HCT116 (cell line): Measurements from ENCODE around the gene PXMP4. TPM values are rescaled to one million over a fixed set of nuclear protein-coding genes. Genes with fewer than 3 reads are reported as not detected.

Source experiments
- ATAC-seq: fragments of 200-7000 bp; cut with Tn5 transposase; 2 replicates; pipeline ENCODE4 v1.9.1; 2020; ENCODE audit warnings: mild to moderate bottlenecking, moderate library complexity
- BruUV-seq: library from RNA; stranded (reverse); fragments of 400-500 nt; replicated peaks from 2 replicates; lab custom pipeline; 2021; lab: Mats Ljungman, UMichigan
- CTCF ChIA-PET: fragments of 300-600 bp; sonication (Branson Sonifier 250); formaldehyde crosslinking; loops from one replicate; lab custom pipeline; 2021; ENCODE audit warnings: antibody characterized with exemption; lab: Charles Lee
- POLR2A ChIA-PET: fragments of 300-600, 350-600 bp; sonication (Branson Sonifier 250); formaldehyde crosslinking; loops from one replicate; lab custom pipeline; 2021; ENCODE audit warnings: antibody characterized with exemption; lab: Charles Lee
- RAD21 ChIA-PET, 2 experiments: fragments of 300-600 bp; sonication (Branson Sonifier 250); formaldehyde crosslinking; loops; one replicate each; lab custom pipeline; 2023; ENCODE audit warnings: low total read pairs in 2 of 2; ENCODE audit not compliant: uncharacterized antibody in 2 of 2, unreplicated experiment in 2 of 2, low non-redundant PET in 1 of 2; lab: Charles Lee
- DNase-seq: peaks from one replicate; pipeline ENCODE4 v3.0.0-alpha.2; 2010; ENCODE audit warnings: low read depth, low spot score
- H2AFZ ChIP-seq: fragments of 200-600 bp; shearing (Covaris generic), sonication (generic); 2 replicates; pipeline ENCODE4 v1.6.1; 2017; ENCODE audit warnings: low read depth, mixed run types, mixed read lengths, antibody characterized with exemption, low read length; ENCODE audit not compliant: poor library complexity, severe bottlenecking
- H3K27ac ChIP-seq: 2 replicates; pipeline ENCODE4 v1.5.1; 2012; ENCODE audit warnings: low read depth, low read length
- H3K27me3 ChIP-seq: fragments of 200-600 bp; sonication (generic); 2 replicates; pipeline ENCODE4 v1.6.1; 2016; ENCODE audit warnings: mixed run types, low read length, mixed read lengths; ENCODE audit not compliant: insufficient read depth
- H3K36me3 ChIP-seq, 2 experiments: fragments of 200-500 bp in 1 of 2; fragments of 200-600 bp in 1 of 2; sonication (Bioruptor generic) in 1 of 2; sonication (generic) in 1 of 2; 2 replicates each; pipeline versions ENCODE4 v1.5.1 to v1.6.1; 2014 to 2016; ENCODE audit warnings: low read length in 2 of 2, inconsistent platforms in 1 of 2, mixed read lengths in 1 of 2, mixed run types in 1 of 2; ENCODE audit not compliant: insufficient read depth in 2 of 2, control insufficient read depth in 1 of 2
- H3K4me1 ChIP-seq, 2 experiments: fragments of 200-600 bp in 1 of 2; sonication (generic) in 1 of 2; 2 replicates each; pipeline versions ENCODE4 v1.5.1 to v1.6.1; 2012 to 2017; ENCODE audit warnings: low read length in 2 of 2, inconsistent platforms in 1 of 2, mild to moderate bottlenecking in 1 of 2, mixed read lengths in 1 of 2, mixed run types in 1 of 2, moderate library complexity in 1 of 2; ENCODE audit not compliant: insufficient read depth in 2 of 2, control insufficient read depth in 1 of 2
- H3K4me2 ChIP-seq: fragments of 200-600 bp; sonication (generic); 2 replicates; pipeline ENCODE4 v1.6.1; 2017; ENCODE audit warnings: mixed run types, low read length, mixed read lengths
- H3K4me3 ChIP-seq, 2 experiments: fragments of 200-600 bp in 1 of 2; sonication (generic) in 1 of 2; replicated peaks in 1 of 2; 2 replicates each; pipeline ENCODE4 v1.5.1; 2011 to 2016; ENCODE audit warnings: low read length in 2 of 2, control low read depth in 1 of 2, low read depth in 1 of 2, mild to moderate bottlenecking in 1 of 2, mixed read lengths in 1 of 2, mixed run types in 1 of 2
- H3K79me2 ChIP-seq: fragments of 200-600 bp; sonication (generic); 2 replicates; pipeline ENCODE4 v1.6.1; 2017; ENCODE audit warnings: mild to moderate bottlenecking, mixed run types, low read length, moderate library complexity, mixed read lengths; ENCODE audit not compliant: insufficient read depth
- H3K9ac ChIP-seq: fragments of 200-600 bp; sonication (generic); 2 replicates; pipeline ENCODE4 v1.6.1; 2016; ENCODE audit warnings: low read length, mixed read lengths
- H3K9me2 ChIP-seq: fragments of 200-600 bp; sonication (generic), shearing (Covaris generic); 2 replicates; pipeline ENCODE4 v1.6.1; 2017; ENCODE audit warnings: mixed run types, mild to moderate bottlenecking, moderate library complexity; ENCODE audit not compliant: insufficient read depth
- H3K9me3 ChIP-seq, 2 experiments: fragments of 200-500 bp in 1 of 2; fragments of 200-600 bp in 1 of 2; sonication (Bioruptor generic) in 1 of 2; sonication (generic) in 1 of 2; 2 replicates each; pipeline ENCODE4 v1.6.1; 2014 to 2017; ENCODE audit warnings: low read length in 2 of 2, mixed read lengths in 2 of 2, inconsistent platforms in 1 of 2, low read depth in 1 of 2, mild to moderate bottlenecking in 1 of 2, mixed run types in 1 of 2, moderate library complexity in 1 of 2; ENCODE audit not compliant: control insufficient read depth in 1 of 2, insufficient read depth in 1 of 2
- H4K20me1 ChIP-seq: fragments of 200-600 bp; sonication (generic), shearing (Covaris generic); 2 replicates; pipeline ENCODE4 v1.6.1; 2017; ENCODE audit warnings: mixed run types, mild to moderate bottlenecking, moderate library complexity; ENCODE audit not compliant: insufficient read depth
- CEBPB ChIP-seq: IDR thresholded peaks from 2 replicates; pipeline ENCODE4 v1.6.1; 2012; ENCODE audit warnings: low read depth
- ELF1 ChIP-seq: IDR thresholded peaks from 2 replicates; pipeline ENCODE4 v1.6.1; 2012; ENCODE audit warnings: low read depth, borderline replicate concordance
- FOSL1 ChIP-seq: IDR thresholded peaks from 2 replicates; pipeline ENCODE4 v1.6.1; 2012; ENCODE audit warnings: low read depth
- RAD21 ChIP-seq: IDR thresholded peaks from 2 replicates; pipeline ENCODE4 v1.6.1; 2012; ENCODE audit warnings: low read depth, mild to moderate bottlenecking
- intact Hi-C: fragments of 100-400 bp; cut with micrococcal nuclease; formaldehyde crosslinking; loops from 2 replicates; pipeline ENCODE4 v1.10.0; 2022
- total RNA-seq: library from RNA; stranded (reverse); gene quantifications from one replicate; pipeline ENCODE4 v1.2.1, GENCODE V29; 2021; ENCODE audit not compliant: unreplicated experiment
- TF ChIP-seq, protein P1 (sequence below), 3 experiments: fragments of 200-600 bp in 1 of 3; sonication (generic) in 1 of 3; IDR thresholded peaks in 2 of 3; conservative IDR thresholded peaks in 1 of 3; 2 replicates each; pipeline ENCODE4 v1.5.1; 2012 to 2017; ENCODE audit warnings: low read depth in 2 of 3, low read length in 2 of 3, antibody characterized with exemption in 1 of 3, borderline replicate concordance in 1 of 3, control low read depth in 1 of 3, mild to moderate bottlenecking in 1 of 3, mixed read lengths in 1 of 3, mixed run types in 1 of 3, moderate library complexity in 1 of 3; ENCODE audit not compliant: insufficient read depth in 1 of 3
- TF ChIP-seq, protein P2 (sequence below): IDR thresholded peaks from 2 replicates; pipeline ENCODE4 v1.6.1; 2012

PXMP4 gene
- total RNA-seq, 1 experiment from 2014 or later = 9.6 TPM

DNA sequence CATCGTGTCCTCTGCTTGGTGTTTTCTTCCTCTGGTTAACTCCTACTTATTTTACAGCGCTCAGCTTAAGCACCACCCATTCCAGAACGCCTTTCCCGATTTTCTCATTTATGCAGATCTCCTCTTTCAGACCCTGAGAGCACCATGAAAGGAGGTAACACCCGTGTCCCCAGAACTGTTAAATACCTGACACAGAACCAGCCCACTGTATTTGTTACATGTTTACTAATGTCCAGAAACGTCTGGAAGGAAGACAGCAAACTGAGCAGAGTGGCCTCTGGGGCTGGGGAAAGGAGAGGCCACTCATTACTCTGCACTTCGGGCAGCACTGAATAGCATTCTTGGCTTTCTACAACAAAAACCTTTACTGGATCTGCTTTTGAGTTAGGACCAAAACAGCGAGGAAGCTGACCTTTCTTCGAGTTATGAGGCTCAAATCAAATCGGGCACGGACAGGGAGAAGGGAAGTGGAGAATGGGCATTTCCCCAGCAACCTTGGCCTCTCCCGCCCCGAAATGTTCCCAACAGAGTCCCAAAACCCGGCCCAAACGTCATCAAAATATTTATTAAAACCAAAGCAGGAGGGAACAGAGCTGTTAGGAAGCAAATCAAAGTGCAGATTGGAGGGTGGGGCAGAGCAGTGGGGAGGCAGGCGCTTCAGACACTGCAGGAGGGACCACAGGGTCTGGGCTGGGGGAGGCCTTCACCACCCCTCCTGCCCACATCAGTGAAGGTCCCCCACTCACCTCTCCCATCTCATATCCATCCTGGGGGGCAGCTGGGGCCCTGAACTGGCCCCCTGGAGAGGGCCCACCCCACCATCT lies 44.8 kb downstream of the PXMP4 start:
- Histone ChIP-seq H3K4me1 (peaks cover 15 to 24% of the 10 kb centered on the region in 2 experiments), H3K79me2 (peaks cover 26% of the 10 kb centered on the region; the same call in 1 of the 2 replicates), H3K27me3 (no peaks in the 10 kb centered on the region), H3K9me2 (no peaks in the 10 kb centered on the region), H3K27ac (peak overlapping the region; percentile 71), H3K4me3 (peak overlapping the region; percentile 49 to 85), H3K9me3 (no peaks in the 10 kb centered on the region), H3K36me3 (peaks cover 7 to 11% of the 10 kb centered on the region in 2 experiments; a peak in 3 of 4 replicates), H2AFZ (no peak overlapping the region)
- CTCF ChIA-PET = no interaction called here
- RAD21 ChIA-PET = no interaction called here
- intact Hi-C loops = no loop called here
- POLR2A ChIA-PET = no interaction called here
- DNase-seq = no peak
- TF ChIP-seq CEBPB = no peak
- TF ChIP-seq, protein P1, sequence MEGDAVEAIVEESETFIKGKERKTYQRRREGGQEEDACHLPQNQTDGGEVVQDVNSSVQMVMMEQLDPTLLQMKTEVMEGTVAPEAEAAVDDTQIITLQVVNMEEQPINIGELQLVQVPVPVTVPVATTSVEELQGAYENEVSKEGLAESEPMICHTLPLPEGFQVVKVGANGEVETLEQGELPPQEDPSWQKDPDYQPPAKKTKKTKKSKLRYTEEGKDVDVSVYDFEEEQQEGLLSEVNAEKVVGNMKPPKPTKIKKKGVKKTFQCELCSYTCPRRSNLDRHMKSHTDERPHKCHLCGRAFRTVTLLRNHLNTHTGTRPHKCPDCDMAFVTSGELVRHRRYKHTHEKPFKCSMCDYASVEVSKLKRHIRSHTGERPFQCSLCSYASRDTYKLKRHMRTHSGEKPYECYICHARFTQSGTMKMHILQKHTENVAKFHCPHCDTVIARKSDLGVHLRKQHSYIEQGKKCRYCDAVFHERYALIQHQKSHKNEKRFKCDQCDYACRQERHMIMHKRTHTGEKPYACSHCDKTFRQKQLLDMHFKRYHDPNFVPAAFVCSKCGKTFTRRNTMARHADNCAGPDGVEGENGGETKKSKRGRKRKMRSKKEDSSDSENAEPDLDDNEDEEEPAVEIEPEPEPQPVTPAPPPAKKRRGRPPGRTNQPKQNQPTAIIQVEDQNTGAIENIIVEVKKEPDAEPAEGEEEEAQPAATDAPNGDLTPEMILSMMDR (IDR thresholded peaks at IDR 0.05 in 2 of 3, conservative IDR thresholded peaks at IDR 0.05 in 1 of 3; ENCODE audit: borderline replicate concordance in 1 of 3, insufficient read depth in 1 of 3, low read depth in 2 of 3, low read length in 2 of 3) = no peak
- TF ChIP-seq, protein P2, sequence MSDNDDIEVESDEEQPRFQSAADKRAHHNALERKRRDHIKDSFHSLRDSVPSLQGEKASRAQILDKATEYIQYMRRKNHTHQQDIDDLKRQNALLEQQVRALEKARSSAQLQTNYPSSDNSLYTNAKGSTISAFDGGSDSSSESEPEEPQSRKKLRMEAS = no peak
- TF ChIP-seq ELF1 = no peak
- no peak for TF ChIP-seq RAD21
- TF ChIP-seq FOSL1 = no peak
- TF ChIP-seq, all 23 proteins: peak for 0
- no TSS peak for BruUV-seq
- ATAC-seq = no peak
- no peaks in the 10 kb centered on the region for H4K20me1 ChIP-seq
- peak overlapping the region; percentile 89; the same call in 1 of the 2 replicates for H3K9ac ChIP-seq
- peak overlapping the region; percentile 96 for H3K4me2 ChIP-seq
